Measurements from ENCODE around the gene EGLN3.

Gene EGLN3

GRCh38 chr14:33910435-33910834 lies 40.4 kb downstream of the EGLN3 start:
- no peak for DNase-seq

- DNase-seq = no peak
Observed at GRCh38 chr14:33909380-33910084, 41.3 kb downstream of the EGLN3 start.

GRCh38 chr14:33908540-33909223 lies 42.2 kb downstream of the EGLN3 start:
- no peak for DNase-seq

GRCh38 chr14:33906968-33907367 lies 43.9 kb downstream of the EGLN3 start:
- DNase-seq = no peak

GRCh38 chr14:33904609-33905008 lies 46.3 kb downstream of the EGLN3 start:
- no peak for DNase-seq

- DNase-seq = no peak
Observed at GRCh38 chr14:33903369-33903768, 47.5 kb downstream of the EGLN3 start.

- DNase-seq = no peak
Observed at GRCh38 chr14:33902363-33902762, 48.5 kb downstream of the EGLN3 start.

- no peak for DNase-seq
Observed at GRCh38 chr14:33901426-33902155, 49.3 kb downstream of the EGLN3 start.

GRCh38 chr14:33900706-33901105 lies 50.2 kb downstream of the EGLN3 start:
- DNase-seq = no peak

GRCh38 chr14:33899723-33900341 lies 51.0 kb downstream of the EGLN3 start:
- DNase-seq = no peak

GRCh38 chr14:33897878-33898535 lies 52.9 kb downstream of the EGLN3 start:
- DNase-seq = no peak

GRCh38 chr14:33897382-33897781 lies 53.5 kb downstream of the EGLN3 start:
- no peak for DNase-seq

- DNase-seq = no peak
Observed at GRCh38 chr14:33894339-33894738, 56.5 kb downstream of the EGLN3 start.

GRCh38 chr14:33891700-33892099 lies 59.2 kb downstream of the EGLN3 start:
- DNase-seq = no peak

GRCh38 chr14:33884916-33885315 lies 66.0 kb downstream of the EGLN3 start:
- DNase-seq = no peak

GRCh38 chr14:33880330-33880729 lies 70.5 kb downstream of the EGLN3 start:
- DNase-seq = no peak

- no peak for DNase-seq
Observed at GRCh38 chr14:33879684-33880286, 71.1 kb downstream of the EGLN3 start.

- no peak for DNase-seq
Observed at GRCh38 chr14:33876274-33876673, 74.6 kb downstream of the EGLN3 start.
